ENCODE results near the gene TFCP2L1. TPM values are rescaled to one million over a fixed set of nuclear protein-coding genes. Genes with fewer than 3 reads are reported as not detected.

TFCP2L1 gene
- total RNA-seq, 1 experiment from 2014 or later, result 1.8 TPM

GRCh38 chr2:121207494-121207893 is 77.5 kb downstream of the TFCP2L1 start:
- Mint-ChIP-seq H3K9me3 (no peaks in the 10 kb centered on the region), H3K36me3 (ENCODE audit: insufficient read depth in 1 of 3, low read depth in 3 of 3) (no peaks in the 10 kb centered on the region), H3K4me3 (no peak overlapping the region), H3K27me3 (ENCODE audit: low read depth) (peaks cover 4% of the 10 kb centered on the region), H3K27ac (no peak overlapping the region), H3K4me1 (peaks cover 5 to 7% of the 10 kb centered on the region in 2 experiments; a peak in 2 of 4 replicates)
- H3K27ac ChIP-seq (ENCODE audit: insufficient read length, low read depth, low read length), result no peak overlapping the region
- no CpG with 5 or more reads among the region's 5 CpGs for WGBS (ENCODE audit: extremely low coverage, insufficient read length, low lambda C conversion rate)
- no peak overlapping the region for H4K5ac ChIP-seq (ENCODE audit: insufficient read length, low read depth, low read length)
- no peak overlapping the region for H2BK15ac ChIP-seq (ENCODE audit: low read depth, low read length)
- H3K4me2 ChIP-seq (ENCODE audit: insufficient read depth, insufficient read length, low read length), result no peak overlapping the region
- no peak overlapping the region for H3K9ac ChIP-seq (ENCODE audit: extremely low read depth, insufficient read length, low read length)
- H2BK20ac ChIP-seq (ENCODE audit: low read depth, low read length, poor library complexity, severe bottlenecking), result no peak overlapping the region
- no peak overlapping the region for H4K8ac ChIP-seq (replicated peaks; ENCODE audit: insufficient read length, low read depth, low read length)
- no peaks in the 10 kb centered on the region for H3K79me2 ChIP-seq (ENCODE audit: insufficient read depth, low read length)
- DNase-seq, result no peak
- no peaks in the 10 kb centered on the region for H3K23me2 ChIP-seq (ENCODE audit: insufficient read length, low read depth, low read length, poor library complexity, severe bottlenecking)
- no peak overlapping the region for H3T11ph ChIP-seq (ENCODE audit: low read length)
- H2AFZ ChIP-seq (ENCODE audit: low read length), result no peak overlapping the region
- H3K14ac ChIP-seq (ENCODE audit: insufficient read depth, low read length), result no peak overlapping the region
- H2BK120ac ChIP-seq (ENCODE audit: low read depth, low read length, poor library complexity, severe bottlenecking), result no peak overlapping the region
- no peaks in the 10 kb centered on the region for H3K9me3 ChIP-seq (ENCODE audit: control insufficient read depth, low read depth, low read length)
- no peaks in the 10 kb centered on the region for H3K27me3 ChIP-seq (ENCODE audit: insufficient read depth, low read length)
- no peak overlapping the region for H2AK5ac ChIP-seq (ENCODE audit: insufficient read length, low read length)
- H3K79me1 ChIP-seq (ENCODE audit: insufficient read depth, low read depth, low read length, poor library complexity, severe bottlenecking), result no peaks in the 10 kb centered on the region
- no peak for TF ChIP-seq CTCF (conservative IDR thresholded peaks at IDR 0.05)
- no peaks in the 10 kb centered on the region for H4K20me1 ChIP-seq (ENCODE audit: control insufficient read depth, insufficient read depth, insufficient read length)
- H2BK5ac ChIP-seq (ENCODE audit: insufficient read length, low read length), result no peak overlapping the region
- H3K4me1 ChIP-seq (ENCODE audit: insufficient read depth, low read length), result no peaks in the 10 kb centered on the region
- no peak overlapping the region for H3K18ac ChIP-seq (ENCODE audit: insufficient read length, low read depth, low read length)
- no peak overlapping the region for H4K91ac ChIP-seq (ENCODE audit: insufficient read length, low read depth, low read length)
- H2BK12ac ChIP-seq (ENCODE audit: insufficient read length, low read depth, low read length), result no peak overlapping the region
- H3K4ac ChIP-seq (ENCODE audit: low read depth, low read length), result no peak overlapping the region
- no peak overlapping the region for H3K56ac ChIP-seq (ENCODE audit: insufficient read length, low read depth, low read length)
- no peak overlapping the region for H3K23ac ChIP-seq (ENCODE audit: insufficient read length, low read depth, low read length)

All from H9 (cell line).